ENCODE results near the gene SHROOM3.

DNA sequence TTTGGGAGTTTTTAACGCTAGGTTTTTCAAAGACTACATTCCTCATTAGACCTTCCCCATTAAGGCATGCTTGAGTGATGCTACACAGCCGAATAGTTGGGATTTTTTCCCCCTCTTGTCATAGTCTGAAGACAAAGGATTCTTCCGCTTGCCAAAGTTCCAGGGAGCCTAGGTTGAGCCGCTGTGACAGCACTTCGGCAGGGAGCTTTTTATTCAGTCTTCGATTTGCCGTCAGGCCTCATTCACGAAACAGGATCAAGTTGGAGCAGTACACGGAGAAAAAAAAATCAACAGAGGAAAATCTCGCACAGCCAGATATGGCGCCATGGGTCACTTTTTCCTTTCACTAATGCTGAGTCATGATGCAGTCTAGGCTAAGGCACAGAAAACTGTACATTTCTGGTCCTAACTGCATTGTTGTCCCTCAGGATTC lies 24.3 kb downstream of the SHROOM3 start:
- no peak for TF ChIP-seq EP300 (IDR thresholded peaks at IDR 0.05)
- no peak for TF ChIP-seq POLR2A (IDR thresholded peaks at IDR 0.05)
- TF ChIP-seq, protein P1, sequence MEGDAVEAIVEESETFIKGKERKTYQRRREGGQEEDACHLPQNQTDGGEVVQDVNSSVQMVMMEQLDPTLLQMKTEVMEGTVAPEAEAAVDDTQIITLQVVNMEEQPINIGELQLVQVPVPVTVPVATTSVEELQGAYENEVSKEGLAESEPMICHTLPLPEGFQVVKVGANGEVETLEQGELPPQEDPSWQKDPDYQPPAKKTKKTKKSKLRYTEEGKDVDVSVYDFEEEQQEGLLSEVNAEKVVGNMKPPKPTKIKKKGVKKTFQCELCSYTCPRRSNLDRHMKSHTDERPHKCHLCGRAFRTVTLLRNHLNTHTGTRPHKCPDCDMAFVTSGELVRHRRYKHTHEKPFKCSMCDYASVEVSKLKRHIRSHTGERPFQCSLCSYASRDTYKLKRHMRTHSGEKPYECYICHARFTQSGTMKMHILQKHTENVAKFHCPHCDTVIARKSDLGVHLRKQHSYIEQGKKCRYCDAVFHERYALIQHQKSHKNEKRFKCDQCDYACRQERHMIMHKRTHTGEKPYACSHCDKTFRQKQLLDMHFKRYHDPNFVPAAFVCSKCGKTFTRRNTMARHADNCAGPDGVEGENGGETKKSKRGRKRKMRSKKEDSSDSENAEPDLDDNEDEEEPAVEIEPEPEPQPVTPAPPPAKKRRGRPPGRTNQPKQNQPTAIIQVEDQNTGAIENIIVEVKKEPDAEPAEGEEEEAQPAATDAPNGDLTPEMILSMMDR (IDR thresholded peaks at IDR 0.05): no peak
